ENCODE measurements around the gene NR1D2. TPM values are rescaled to one million over a fixed set of nuclear protein-coding genes. Genes with fewer than 3 reads are reported as not detected.
A peak's percentile ranks its signal among the peaks of the same experiment; 100 is the strongest.
"Not testable (repeated sequence)": the region's sequence is repeated elsewhere in the genome, so short reads cannot be mapped to it uniquely, and the experiment has no call there.

The NR1D2 gene
- total RNA-seq, 1 donor from 2014 or later: 35.5 TPM

DNA sequence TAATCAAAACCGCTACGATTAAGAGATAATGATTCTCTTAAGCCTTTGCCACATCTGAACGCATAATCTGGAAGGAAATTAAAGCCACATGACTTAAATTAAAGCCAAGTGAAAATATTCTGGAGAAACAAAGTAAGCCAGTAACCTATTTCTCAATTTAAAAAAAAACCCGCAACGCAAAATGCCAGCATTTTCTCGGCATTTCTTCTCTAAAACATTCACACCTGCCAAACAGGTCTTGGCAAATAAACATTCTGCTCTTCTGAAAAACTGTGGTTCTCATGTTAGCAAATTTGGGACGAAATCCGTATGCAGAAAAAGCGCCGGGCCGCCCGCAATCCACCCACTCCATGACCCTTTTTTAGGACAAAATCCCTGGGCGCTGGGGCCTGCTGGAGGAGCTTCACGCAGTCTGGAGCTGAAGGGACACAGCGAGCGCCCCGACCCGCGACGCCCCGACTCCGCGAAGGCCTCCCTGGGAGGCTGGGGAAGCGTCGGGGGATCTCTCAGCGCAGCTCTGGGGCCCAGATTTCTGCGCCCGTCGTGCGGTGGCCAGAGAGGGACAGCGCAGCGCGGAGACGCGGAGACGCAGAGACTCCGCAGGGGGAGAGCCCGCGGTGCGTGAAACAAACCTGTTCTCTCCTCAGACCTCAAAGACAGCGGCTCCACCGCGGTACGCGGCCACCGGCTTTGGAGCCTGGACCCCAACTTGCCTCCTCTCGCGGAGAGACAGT lies 28.8 kb upstream of the NR1D2 start:
- Histone ChIP-seq H3K27ac (ENCODE audit: low read depth, low read length) (peak overlapping the region; percentile 82), H3K36me3 (ENCODE audit: control insufficient read depth in 3 of 3, insufficient read depth in 3 of 3, low read length in 3 of 3) (peaks cover 17 to 23% (median 19%) of the 10 kb centered on the region in 3 donors), H3K4me1 (ENCODE audit: control insufficient read depth in 3 of 3, insufficient read depth in 3 of 3, low read length in 3 of 3) (peaks cover 18 to 29% (median 22%) of the 10 kb centered on the region in 3 donors), H3K9me3 (ENCODE audit: control insufficient read depth in 3 of 3, low read length in 3 of 3) (no peaks in the 10 kb centered on the region), H3K27me3 (ENCODE audit: control insufficient read depth in 3 of 3, insufficient read depth in 3 of 3, low read length in 3 of 3) (no peaks in the 10 kb centered on the region), H3K4me3 (ENCODE audit: low read length in 3 of 3) (peak overlapping the region; percentile 93 to 96 (median 95)), H3K9ac (ENCODE audit: low read depth in 1 of 3, low read length in 3 of 3) (peak overlapping the region; percentile 93 to 98 (median 95))

DNA sequence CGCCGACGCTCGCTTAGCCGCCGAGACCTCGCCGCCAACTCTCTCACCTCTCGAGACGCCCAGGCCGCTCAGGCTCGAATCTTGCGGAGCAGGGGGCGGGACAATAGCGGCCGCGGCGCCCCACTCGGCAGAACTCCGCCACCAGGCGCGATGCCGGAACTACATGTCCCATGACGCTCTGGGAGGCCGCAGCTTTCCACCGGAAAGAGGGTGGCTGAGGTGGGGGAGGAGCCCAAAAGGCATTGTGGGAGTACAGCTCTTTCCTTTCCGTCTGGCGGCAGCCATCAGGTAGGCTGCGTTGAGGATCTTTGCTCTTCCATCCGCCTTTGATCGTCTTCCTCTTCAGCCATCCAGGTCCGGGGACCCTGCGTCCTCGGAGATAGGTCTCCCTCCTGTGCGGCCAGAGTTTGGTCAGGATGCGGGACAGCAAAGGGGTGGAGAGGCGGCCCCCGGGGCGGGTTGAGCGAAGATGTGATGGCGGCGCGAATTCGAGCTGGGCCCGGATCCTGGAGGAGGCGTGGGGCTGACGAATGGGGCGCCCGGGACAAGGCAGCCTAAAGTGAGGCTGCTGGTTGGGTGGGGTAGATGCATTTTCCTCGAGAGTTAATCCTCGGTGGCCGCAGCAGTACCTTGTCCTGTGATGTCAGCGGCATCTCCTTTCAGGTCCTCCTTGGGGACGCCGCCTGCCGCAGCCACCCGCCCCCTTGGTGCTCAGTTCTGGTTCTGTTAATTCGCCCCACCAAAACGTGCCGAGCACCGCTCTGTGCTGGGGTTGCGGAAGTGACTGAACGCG lies 28.0 kb upstream of the NR1D2 start, which contains the start of the genes NKIRAS1 and RPL15:
Gene NKIRAS1, minus strand, starts transcription at position 105 of the 793 bp plus-strand sequence. CDS start 6,086 bp downstream, outside the sequence.
Gene RPL15, plus strand, starts transcription at position 247 of the 793 bp plus-strand sequence. CDS start 728 bp downstream, outside the sequence.
- peak within 1 kb of the TSS; percentile 93 to 96 (median 95) for H3K4me3 ChIP-seq (ENCODE audit: low read length in 3 of 3)
- no peaks in the 10 kb centered on the region for H3K9me3 ChIP-seq (ENCODE audit: control insufficient read depth in 3 of 3, low read length in 3 of 3)
- H3K27ac ChIP-seq (ENCODE audit: low read depth, low read length): peak within 1 kb of the TSS; percentile 90
- H3K9ac ChIP-seq (ENCODE audit: low read depth in 1 of 3, low read length in 3 of 3): peak within 1 kb of the TSS; percentile 95 to 98 (median 96)
- H3K4me1 ChIP-seq (ENCODE audit: control insufficient read depth in 3 of 3, insufficient read depth in 3 of 3, low read length in 3 of 3): peaks cover 18 to 29% (median 22%) of the 10 kb centered on the region in 3 donors
- H3K27me3 ChIP-seq (ENCODE audit: control insufficient read depth in 3 of 3, insufficient read depth in 3 of 3, low read length in 3 of 3): no peaks in the 10 kb centered on the region
- H3K36me3 ChIP-seq (ENCODE audit: control insufficient read depth in 3 of 3, insufficient read depth in 3 of 3, low read length in 3 of 3): peaks cover 17 to 23% (median 19%) of the 10 kb centered on the region in 3 donors

DNA sequence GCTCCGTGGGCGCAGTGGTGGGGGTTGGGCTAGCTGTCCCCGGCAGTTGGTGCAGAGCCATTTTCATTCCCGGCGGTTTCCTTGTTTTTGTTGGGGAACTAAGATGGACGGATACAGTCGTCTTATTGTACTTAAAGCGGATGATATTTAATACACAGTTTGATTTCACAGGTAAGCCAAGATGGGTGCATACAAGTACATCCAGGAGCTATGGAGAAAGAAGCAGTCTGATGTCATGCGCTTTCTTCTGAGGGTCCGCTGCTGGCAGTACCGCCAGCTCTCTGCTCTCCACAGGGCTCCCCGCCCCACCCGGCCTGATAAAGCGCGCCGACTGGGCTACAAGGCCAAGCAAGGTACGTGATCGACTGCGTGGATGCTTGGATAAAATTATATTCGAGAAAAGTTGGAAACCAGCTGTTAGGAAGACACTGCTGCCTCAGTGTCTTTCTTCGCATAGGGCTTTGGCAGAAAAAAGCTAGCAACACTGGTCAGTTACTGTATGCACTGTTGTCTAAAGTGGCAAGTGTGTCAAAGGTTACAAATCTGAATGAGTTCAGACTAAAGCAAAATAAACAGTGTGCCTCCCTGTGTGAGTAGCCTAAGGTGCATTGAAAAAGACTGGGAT lies 27.3 kb upstream of the NR1D2 start:
- H3K36me3 ChIP-seq (ENCODE audit: control insufficient read depth in 3 of 3, insufficient read depth in 3 of 3, low read length in 3 of 3): peaks cover 17 to 23% (median 19%) of the 10 kb centered on the region in 3 donors
- peak overlapping the region; percentile 90 for H3K27ac ChIP-seq (ENCODE audit: low read depth, low read length)

DNA sequence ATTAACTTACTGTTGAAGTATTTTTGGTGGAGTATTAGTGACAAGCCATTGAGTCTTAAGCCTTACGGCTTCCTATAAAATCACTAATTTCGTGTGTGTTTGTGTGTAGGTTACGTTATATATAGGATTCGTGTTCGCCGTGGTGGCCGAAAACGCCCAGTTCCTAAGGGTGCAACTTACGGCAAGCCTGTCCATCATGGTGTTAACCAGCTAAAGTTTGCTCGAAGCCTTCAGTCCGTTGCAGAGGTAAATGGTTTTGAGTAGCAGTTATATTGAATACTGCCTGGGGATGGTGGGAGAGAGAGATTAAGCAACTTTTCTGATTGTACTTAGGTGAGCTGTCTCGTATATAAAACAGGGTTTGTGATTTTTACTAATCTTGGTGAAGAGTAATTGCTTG lies 26.8 kb upstream of the NR1D2 start:
- peak overlapping the region; percentile 95 to 98 (median 96) for H3K9ac ChIP-seq (ENCODE audit: low read depth in 1 of 3, low read length in 3 of 3)
- not testable (repeated sequence) for H3K9me3 ChIP-seq (ENCODE audit: control insufficient read depth in 3 of 3, low read length in 3 of 3); H3K27me3 ChIP-seq (ENCODE audit: control insufficient read depth in 3 of 3, insufficient read depth in 3 of 3, low read length in 3 of 3)
- H3K4me1 ChIP-seq (ENCODE audit: control insufficient read depth in 3 of 3, insufficient read depth in 3 of 3, low read length in 3 of 3): peaks cover 18 to 29% (median 22%) of the 10 kb centered on the region in 3 donors
- peak overlapping the region; percentile 90 for H3K27ac ChIP-seq (ENCODE audit: low read depth, low read length)
- H3K4me3 ChIP-seq (ENCODE audit: low read length in 3 of 3): peak overlapping the region; percentile 93 to 96 (median 95)
- peaks cover 17 to 23% (median 19%) of the 10 kb centered on the region in 3 donors for H3K36me3 ChIP-seq (ENCODE audit: control insufficient read depth in 3 of 3, insufficient read depth in 3 of 3, low read length in 3 of 3)

More for the DNA sequence above, 27.3 kb upstream of the NR1D2 start:
- not testable (repeated sequence) for H3K27me3 ChIP-seq (ENCODE audit: control insufficient read depth in 3 of 3, insufficient read depth in 3 of 3, low read length in 3 of 3); H3K9me3 ChIP-seq (ENCODE audit: control insufficient read depth in 3 of 3, low read length in 3 of 3)
- peak overlapping the region; percentile 95 to 98 (median 96) for H3K9ac ChIP-seq (ENCODE audit: low read depth in 1 of 3, low read length in 3 of 3)
- H3K4me3 ChIP-seq (ENCODE audit: low read length in 3 of 3): peak overlapping the region; percentile 93 to 96 (median 95)
- H3K4me1 ChIP-seq (ENCODE audit: control insufficient read depth in 3 of 3, insufficient read depth in 3 of 3, low read length in 3 of 3): peaks cover 18 to 29% (median 22%) of the 10 kb centered on the region in 3 donors

DNA sequence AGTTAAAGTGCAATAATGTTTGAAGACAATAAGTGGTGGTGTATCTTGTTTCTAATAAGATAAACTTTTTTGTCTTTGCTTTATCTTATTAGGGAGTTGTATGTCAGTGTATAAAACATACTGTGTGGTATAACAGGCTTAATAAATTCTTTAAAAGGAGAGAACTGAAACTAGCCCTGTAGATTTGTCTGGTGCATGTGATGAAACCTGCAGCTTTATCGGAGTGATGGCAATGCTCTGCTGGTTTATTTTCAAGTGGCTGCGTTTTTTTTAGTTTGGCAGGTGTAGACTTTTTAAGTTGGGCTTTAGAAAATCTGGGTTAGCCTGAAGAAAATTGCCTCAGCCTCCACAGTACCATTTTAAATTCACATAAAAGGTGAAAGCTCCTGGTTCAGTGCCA lies 25.5 kb upstream of the NR1D2 start:
- H3K27me3 ChIP-seq (ENCODE audit: control insufficient read depth in 3 of 3, insufficient read depth in 3 of 3, low read length in 3 of 3): no peaks in the 10 kb centered on the region
- no peak overlapping the region for H3K9ac ChIP-seq (ENCODE audit: low read depth in 1 of 3, low read length in 3 of 3)
- H3K9me3 ChIP-seq (ENCODE audit: control insufficient read depth in 3 of 3, low read length in 3 of 3): no peaks in the 10 kb centered on the region
- H3K27ac ChIP-seq (ENCODE audit: low read depth, low read length): no peak overlapping the region
- peaks cover 17 to 23% (median 19%) of the 10 kb centered on the region in 3 donors for H3K36me3 ChIP-seq (ENCODE audit: control insufficient read depth in 3 of 3, insufficient read depth in 3 of 3, low read length in 3 of 3)
- peaks cover 18 to 29% (median 22%) of the 10 kb centered on the region in 3 donors for H3K4me1 ChIP-seq (ENCODE audit: control insufficient read depth in 3 of 3, insufficient read depth in 3 of 3, low read length in 3 of 3)
- H3K4me3 ChIP-seq (ENCODE audit: low read length in 3 of 3): no peak overlapping the region

DNA sequence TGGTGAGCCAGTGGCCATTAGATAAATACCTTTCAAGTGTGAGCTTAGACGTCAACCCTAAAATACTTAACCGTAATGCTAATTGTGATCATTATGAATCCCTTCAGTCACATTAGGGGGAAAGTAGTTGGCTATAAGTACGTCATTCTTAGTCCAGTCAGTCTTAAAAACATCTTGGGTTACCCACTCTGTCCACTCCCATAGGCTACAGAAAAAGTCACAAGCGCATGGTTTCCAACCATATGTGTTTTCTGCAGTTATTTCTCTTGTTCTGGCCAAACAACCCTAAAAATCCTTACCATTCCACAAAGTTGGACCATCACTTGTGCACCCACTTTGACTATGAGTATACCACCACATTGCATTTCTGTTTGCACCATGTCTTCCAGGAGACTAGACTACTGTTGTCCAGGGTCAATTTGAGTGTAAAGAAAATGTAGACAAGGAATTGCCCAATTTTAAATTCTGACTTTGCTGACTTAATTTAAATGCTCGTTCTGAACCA lies 24.9 kb upstream of the NR1D2 start:
- H3K27ac ChIP-seq (ENCODE audit: low read depth, low read length): no peak overlapping the region
- peaks cover 17 to 23% (median 19%) of the 10 kb centered on the region in 3 donors for H3K36me3 ChIP-seq (ENCODE audit: control insufficient read depth in 3 of 3, insufficient read depth in 3 of 3, low read length in 3 of 3)
- H3K9me3 ChIP-seq (ENCODE audit: control insufficient read depth in 3 of 3, low read length in 3 of 3): no peaks in the 10 kb centered on the region
- H3K27me3 ChIP-seq (ENCODE audit: control insufficient read depth in 3 of 3, insufficient read depth in 3 of 3, low read length in 3 of 3): no peaks in the 10 kb centered on the region
- H3K4me1 ChIP-seq (ENCODE audit: control insufficient read depth in 3 of 3, insufficient read depth in 3 of 3, low read length in 3 of 3): peaks cover 16 to 24% (median 22%) of the 10 kb centered on the region in 3 donors
- H3K4me3 ChIP-seq (ENCODE audit: low read length in 3 of 3): no peak overlapping the region
- no peak overlapping the region for H3K9ac ChIP-seq (ENCODE audit: low read depth in 1 of 3, low read length in 3 of 3)

DNA sequence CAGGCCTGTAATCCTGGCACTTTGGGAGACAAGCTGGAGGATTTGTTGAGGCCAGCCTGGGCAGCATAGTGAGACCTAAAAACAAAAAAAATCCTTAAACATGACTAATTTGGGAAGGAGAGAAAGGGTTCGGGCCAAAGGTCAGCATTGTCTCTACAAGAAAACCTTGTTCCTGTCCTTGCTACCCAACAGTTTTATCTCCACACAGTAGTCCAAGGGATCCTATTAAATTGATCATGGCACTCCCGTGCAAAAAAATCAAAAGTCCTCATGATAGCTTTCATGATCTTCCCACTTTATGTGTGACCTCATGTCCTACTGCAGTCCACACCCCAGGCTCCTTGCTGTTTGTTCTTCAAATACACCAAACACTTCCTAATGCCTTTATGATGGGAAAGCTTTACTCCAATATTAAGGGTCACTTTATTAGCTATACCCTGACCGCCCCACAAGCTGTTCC lies 24.0 kb upstream of the NR1D2 start:
- no peaks in the 10 kb centered on the region for H3K9me3 ChIP-seq (ENCODE audit: control insufficient read depth in 3 of 3, low read length in 3 of 3)
- no peak overlapping the region for H3K27ac ChIP-seq (ENCODE audit: low read depth, low read length)
- no peaks in the 10 kb centered on the region for H3K27me3 ChIP-seq (ENCODE audit: control insufficient read depth in 3 of 3, insufficient read depth in 3 of 3, low read length in 3 of 3)
- H3K9ac ChIP-seq (ENCODE audit: low read depth in 1 of 3, low read length in 3 of 3): no peak overlapping the region
- peaks cover 12 to 17% (median 15%) of the 10 kb centered on the region in 3 donors for H3K4me1 ChIP-seq (ENCODE audit: control insufficient read depth in 3 of 3, insufficient read depth in 3 of 3, low read length in 3 of 3)
- peaks cover 17 to 23% (median 19%) of the 10 kb centered on the region in 3 donors for H3K36me3 ChIP-seq (ENCODE audit: control insufficient read depth in 3 of 3, insufficient read depth in 3 of 3, low read length in 3 of 3)
- H3K4me3 ChIP-seq (ENCODE audit: low read length in 3 of 3): no peak overlapping the region

DNA sequence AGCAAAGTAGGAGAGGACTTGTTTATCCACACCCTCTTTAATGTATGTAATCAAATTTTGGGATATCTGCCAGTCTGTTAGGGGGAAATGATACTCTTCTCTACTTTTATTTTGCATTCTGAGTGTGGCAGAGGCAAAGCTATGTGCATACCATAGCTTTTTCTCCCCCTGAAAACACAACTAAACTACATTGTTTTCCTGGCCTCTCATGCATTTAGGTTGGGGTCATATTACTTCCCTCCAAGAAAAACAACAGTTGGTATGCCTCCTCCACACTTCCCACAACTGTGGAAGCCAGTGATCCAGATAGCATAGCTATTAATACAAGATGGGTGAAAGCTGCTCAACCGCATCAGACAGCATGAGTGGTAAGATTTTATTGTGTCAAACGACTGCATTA lies 21.3 kb upstream of the NR1D2 start:
- Histone ChIP-seq H3K9ac (ENCODE audit: low read depth in 1 of 3, low read length in 3 of 3) (no peak overlapping the region), H3K9me3 (ENCODE audit: control insufficient read depth in 3 of 3, low read length in 3 of 3) (no peaks in the 10 kb centered on the region), H3K4me1 (ENCODE audit: control insufficient read depth in 3 of 3, insufficient read depth in 3 of 3, low read length in 3 of 3) (peaks cover 0 to 2% (median under 1%) of the 10 kb centered on the region in 3 donors), H3K36me3 (ENCODE audit: control insufficient read depth in 3 of 3, insufficient read depth in 3 of 3, low read length in 3 of 3) (peaks cover 10 to 13% (median 13%) of the 10 kb centered on the region in 3 donors), H3K4me3 (ENCODE audit: low read length in 3 of 3) (no peak overlapping the region), H3K27me3 (ENCODE audit: control insufficient read depth in 3 of 3, insufficient read depth in 3 of 3, low read length in 3 of 3) (no peaks in the 10 kb centered on the region), H3K27ac (ENCODE audit: low read depth, low read length) (no peak overlapping the region)

DNA sequence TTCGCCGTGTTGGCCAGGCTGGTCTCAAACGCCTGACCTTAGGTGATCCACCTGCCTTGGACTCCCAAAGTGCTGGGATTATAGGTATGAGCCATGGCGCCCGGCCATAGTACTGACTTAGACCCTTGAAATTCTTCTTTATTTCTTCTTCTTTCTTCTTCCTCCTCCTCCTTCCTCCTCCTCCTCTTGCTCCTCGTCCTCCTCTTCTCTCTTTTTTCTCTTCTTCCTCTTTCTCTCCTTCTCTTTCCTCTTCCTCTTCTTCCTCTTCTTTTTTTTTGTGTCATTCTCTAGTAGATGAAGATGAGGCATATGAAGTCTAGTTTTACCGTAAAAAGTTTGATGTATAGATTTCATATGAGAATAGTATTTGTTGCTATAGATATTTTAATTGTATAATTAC lies 18.8 kb upstream of the NR1D2 start:
- H3K36me3 ChIP-seq (ENCODE audit: control insufficient read depth in 3 of 3, insufficient read depth in 3 of 3, low read length in 3 of 3): no peaks in the 10 kb centered on the region
- H3K9ac ChIP-seq (ENCODE audit: low read depth in 1 of 3, low read length in 3 of 3): no peak overlapping the region
- H3K27ac ChIP-seq (ENCODE audit: low read depth, low read length): no peak overlapping the region
- H3K4me1 ChIP-seq (ENCODE audit: control insufficient read depth in 3 of 3, insufficient read depth in 3 of 3, low read length in 3 of 3): no peaks in the 10 kb centered on the region
- H3K4me3 ChIP-seq (ENCODE audit: low read length in 3 of 3): no peak overlapping the region
- no peaks in the 10 kb centered on the region for H3K9me3 ChIP-seq (ENCODE audit: control insufficient read depth in 3 of 3, low read length in 3 of 3)
- no peaks in the 10 kb centered on the region for H3K27me3 ChIP-seq (ENCODE audit: control insufficient read depth in 3 of 3, insufficient read depth in 3 of 3, low read length in 3 of 3)

Data from skeletal muscle tissue (tissue), 4 donors.